VCaP (cell line): Measurements from ENCODE around the gene ARID1B.

Experiments used
- H3K27ac ChIP-seq: fragments of 450-650 bp; 2 replicates; pipeline ENCODE4 v1.5.1; 2017
- TF ChIP-seq, protein P1 (sequence below): fragments of 450-650 bp; conservative IDR thresholded peaks from 2 replicates; pipeline ENCODE4 v1.5.1; 2017; ENCODE audit warnings: mild to moderate bottlenecking, moderate library complexity

ARID1B gene

DNA sequence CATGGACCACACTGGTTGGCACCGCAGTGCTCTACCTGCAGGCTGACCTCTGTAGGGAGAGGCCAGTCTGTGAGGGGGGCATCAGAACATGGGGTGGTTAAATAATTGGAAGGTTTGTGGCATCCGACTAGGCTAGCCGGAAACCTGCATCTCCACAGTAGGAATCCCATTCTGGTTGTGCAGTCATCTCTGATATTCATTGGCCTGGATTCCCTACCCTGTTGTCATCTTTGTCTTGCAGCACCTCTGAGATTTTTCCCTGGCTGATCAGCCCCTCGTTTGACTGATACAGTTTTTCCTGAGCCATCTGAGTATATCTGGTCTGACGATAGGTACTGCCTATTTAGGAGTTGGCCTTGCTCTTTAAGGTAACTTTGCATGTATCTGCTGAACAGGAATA lies 286.7 kb downstream of the ARID1B start:
- peak overlapping the region; percentile 62 for H3K27ac ChIP-seq
- TF ChIP-seq, protein P1, sequence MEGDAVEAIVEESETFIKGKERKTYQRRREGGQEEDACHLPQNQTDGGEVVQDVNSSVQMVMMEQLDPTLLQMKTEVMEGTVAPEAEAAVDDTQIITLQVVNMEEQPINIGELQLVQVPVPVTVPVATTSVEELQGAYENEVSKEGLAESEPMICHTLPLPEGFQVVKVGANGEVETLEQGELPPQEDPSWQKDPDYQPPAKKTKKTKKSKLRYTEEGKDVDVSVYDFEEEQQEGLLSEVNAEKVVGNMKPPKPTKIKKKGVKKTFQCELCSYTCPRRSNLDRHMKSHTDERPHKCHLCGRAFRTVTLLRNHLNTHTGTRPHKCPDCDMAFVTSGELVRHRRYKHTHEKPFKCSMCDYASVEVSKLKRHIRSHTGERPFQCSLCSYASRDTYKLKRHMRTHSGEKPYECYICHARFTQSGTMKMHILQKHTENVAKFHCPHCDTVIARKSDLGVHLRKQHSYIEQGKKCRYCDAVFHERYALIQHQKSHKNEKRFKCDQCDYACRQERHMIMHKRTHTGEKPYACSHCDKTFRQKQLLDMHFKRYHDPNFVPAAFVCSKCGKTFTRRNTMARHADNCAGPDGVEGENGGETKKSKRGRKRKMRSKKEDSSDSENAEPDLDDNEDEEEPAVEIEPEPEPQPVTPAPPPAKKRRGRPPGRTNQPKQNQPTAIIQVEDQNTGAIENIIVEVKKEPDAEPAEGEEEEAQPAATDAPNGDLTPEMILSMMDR, result no peak

DNA sequence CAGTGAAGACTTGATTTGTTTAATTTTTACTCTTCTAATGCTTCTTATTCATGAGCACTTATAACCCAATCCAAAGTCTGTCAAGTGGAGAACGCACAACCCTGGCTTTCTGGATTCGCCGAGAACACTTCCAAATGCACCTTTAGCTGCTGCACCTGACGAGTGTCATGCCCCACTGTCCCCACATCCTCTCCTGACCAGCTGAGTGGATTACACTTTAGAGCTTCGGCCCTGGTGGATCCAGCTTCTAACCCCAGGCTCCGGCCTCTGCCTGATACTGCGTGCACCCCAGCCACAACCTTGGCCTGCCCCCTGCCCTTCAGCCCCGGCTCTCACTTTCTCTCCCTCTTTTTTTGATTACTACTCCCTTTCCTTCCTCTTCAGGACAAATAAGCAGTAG lies 287.3 kb downstream of the ARID1B start:
- no peak overlapping the region for H3K27ac ChIP-seq
- TF ChIP-seq, protein P1, result no peak

DNA sequence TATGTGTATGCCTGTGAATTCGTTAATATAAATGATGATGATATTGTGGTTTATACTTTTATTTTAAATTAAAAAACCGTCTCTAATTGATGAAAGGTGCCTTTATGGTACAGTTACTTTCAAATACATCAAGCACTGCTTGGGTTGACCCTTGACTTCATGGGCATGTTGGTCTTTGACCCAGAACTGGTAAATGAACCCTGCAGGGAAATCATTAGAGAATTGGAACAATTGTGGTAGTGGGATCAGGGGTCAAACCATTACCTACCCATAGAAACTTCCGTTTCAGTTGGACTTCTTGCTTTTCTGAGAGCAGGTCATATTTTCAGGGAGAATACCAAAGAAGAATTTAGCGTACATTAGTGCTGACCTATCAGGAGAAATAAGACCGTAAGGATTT lies 288.2 kb downstream of the ARID1B start:
- H3K27ac ChIP-seq, result no peak overlapping the region
- TF ChIP-seq, protein P1, result no peak

DNA sequence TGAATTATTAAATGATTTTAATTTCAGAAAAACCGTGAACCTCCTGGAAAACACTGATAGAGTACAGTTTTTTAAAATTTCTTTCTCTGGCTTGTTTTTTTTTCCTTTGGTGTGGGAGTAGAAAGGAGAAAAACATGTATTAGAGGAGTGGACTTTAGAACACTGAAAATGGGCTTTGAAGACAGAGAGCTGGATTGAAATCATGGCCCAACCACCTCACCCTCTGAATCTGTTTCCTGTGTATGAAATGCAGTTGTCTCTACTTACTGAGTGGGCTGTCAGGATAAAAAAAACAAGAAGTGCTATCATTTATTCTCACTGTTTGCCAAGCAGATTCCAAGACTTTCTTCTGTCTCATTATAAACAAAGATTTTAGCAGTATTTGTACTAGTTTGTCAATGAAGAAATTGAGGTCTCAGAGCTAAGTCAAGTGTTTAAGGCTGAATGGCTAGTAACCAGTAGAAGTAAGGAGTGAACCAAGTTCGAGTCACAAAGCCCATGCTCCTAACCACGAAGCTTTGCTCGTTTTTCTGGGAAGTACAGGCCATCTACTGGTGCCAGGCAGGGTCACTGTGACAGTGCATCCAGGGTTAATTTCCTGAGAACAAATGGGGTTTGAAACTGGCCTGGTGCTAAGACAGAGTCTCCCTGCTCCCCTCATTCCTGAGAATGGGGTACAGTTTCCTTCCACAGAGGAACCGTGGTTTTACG lies 289.8 kb downstream of the ARID1B start:
- H3K27ac ChIP-seq, result no peak overlapping the region
- TF ChIP-seq, protein P1, result no peak

DNA sequence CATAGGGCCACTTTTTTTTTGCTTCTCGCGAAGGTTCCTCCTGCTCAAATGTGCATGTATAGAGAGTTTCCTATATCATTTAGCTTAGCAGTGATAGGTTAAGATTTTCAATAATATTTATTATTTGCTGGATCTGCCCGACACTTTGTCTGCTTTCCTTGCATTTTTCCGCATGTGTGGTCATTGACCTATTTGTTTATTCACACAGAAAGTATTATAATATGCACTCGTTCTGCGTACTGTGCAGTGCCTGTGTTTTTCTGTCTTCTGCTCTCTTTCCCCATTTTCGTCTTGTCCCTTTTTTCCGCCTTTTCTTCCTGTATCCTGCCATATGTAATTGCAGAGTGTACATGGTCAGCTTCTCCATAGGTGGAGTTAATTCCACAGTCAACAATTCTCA lies 290.3 kb downstream of the ARID1B start:
- TF ChIP-seq, protein P1, result no peak
- no peak overlapping the region for H3K27ac ChIP-seq

DNA sequence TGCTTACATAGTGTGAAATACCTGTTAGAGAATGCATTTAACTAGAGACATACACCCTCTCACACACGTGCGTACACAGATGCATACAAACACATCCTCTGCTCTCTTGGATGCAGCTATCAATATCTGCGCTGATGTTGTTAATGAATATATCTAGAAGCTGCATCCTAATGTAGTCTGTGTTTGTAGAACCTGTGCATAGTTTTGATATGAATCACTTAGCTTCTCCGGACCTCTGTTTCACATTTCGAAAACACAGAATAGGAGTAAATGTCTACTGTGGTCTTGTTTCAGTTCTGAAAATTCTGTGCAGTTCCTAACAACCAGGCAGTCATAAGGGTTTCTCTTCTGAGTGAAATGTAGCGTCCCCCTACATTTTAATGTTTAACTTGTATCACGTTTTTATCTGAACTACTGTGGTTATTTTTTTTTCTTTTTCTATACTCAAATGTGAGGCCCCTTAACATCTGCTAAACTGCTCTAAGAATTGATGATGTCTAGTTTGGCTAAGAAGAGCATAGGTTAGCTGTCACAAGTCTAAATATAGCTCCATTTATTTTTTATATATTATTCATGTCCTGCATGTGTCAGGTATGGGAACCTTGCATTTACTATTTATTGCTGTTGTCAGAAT lies 291.6 kb downstream of the ARID1B start:
- TF ChIP-seq, protein P1, result no peak
- H3K27ac ChIP-seq, result no peak overlapping the region

DNA sequence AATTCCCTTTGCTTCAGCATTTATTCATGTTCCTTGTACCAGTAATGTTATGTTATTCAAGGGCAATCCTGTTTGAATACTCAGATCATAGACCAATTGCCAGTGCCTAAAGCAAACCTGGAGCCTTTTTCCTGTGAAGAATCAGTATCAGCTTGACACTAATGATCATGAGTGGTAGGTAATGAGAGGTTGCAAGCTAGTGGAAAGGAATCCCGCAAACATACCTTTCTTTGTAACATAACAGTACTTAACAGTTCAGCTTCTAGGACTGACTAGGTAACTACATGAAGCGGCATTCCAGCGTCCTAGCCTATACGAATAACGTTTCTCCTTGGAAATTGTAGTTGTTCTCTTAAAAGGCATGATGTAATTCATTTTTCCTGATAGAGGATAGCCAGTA lies 292.4 kb downstream of the ARID1B start:
- no peak overlapping the region for H3K27ac ChIP-seq
- TF ChIP-seq, protein P1, result no peak
